ENCODE results near the gene PCK2. TPM values are rescaled to one million over a fixed set of nuclear protein-coding genes. Genes with fewer than 3 reads are reported as not detected.
A peak's percentile ranks its signal among the peaks of the same experiment; 100 is the strongest.

PCK2 gene
- total and polyA plus RNA-seq, 5 donors from 2014 or later = 21.0 to 32.2 (median 26.4) TPM

DNA sequence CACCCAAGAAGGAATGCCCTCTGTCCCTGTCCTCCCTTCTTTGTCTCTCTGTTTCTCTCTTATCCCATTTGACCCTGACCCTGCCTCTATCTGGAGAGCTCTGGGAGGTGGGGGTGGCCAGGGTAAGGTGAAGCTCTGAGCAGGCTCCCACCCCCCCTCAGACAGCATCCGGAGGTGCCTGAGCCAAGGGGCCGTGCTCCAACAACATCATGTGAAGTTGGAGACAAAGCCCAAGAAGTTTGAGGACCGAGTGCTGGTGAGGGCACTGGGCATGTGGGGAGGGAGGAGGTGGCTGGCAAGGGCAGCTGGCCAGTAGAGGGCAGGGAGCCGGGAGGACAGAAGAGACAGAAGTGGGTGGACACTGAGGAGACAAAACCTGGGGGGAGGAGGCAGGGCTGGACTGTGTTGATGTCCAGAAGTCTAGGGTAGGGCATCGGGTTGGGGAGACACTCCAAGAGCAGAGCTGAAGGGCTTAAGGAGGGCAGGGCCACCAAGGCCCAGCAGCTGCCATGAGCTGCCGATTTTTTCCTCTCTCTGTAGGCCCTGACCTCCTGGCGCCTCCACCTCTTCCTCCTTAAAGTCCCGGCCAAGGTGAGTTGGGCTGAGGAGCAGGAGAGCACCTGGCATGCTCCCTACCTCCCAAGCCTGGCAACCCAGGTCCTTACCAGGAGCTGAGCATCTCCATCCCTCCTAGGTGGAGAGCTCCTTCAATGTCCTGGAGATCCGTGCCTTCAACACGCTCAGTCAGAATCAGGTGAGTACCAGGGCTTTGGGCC is 40.4 kb upstream of the PCK2 start:
- no peaks in the 10 kb centered on the region for H3K36me3 ChIP-seq (ENCODE audit: control insufficient read depth, insufficient read depth, low read length)
- peaks cover 5% of the 10 kb centered on the region for H3K27me3 ChIP-seq (ENCODE audit: control insufficient read depth, insufficient read depth, low read length)
- Mint-ChIP-seq H3K36me3 (no peaks in the 10 kb centered on the region), H3K9me3 (peaks cover 0 to 2% (median 0%) of the 10 kb centered on the region in 7 donors), H3K4me3 (peak overlapping the region; percentile 83 to 90 (median 86)), H3K4me1 (peaks cover 0 to 21% (median 11%) of the 10 kb centered on the region in 4 donors), H3K27me3 (peaks cover 50% of the 10 kb centered on the region), H3K27ac (no peak overlapping the region)
- no peak overlapping the region for H3K27ac ChIP-seq (ENCODE audit: insufficient read depth, low read length, poor library complexity, severe bottlenecking)
- H3K4me1 ChIP-seq (ENCODE audit: control insufficient read depth, insufficient read depth, low read length, poor library complexity, severe bottlenecking) = peaks cover 14% of the 10 kb centered on the region
- ATAC-seq (ENCODE audit: low read depth in 2 of 2) (no peak), DNase-seq (no peak)
- H3K4me3 ChIP-seq (ENCODE audit: low read depth, low read length) = no peak overlapping the region
- H3K9me3 ChIP-seq (ENCODE audit: control insufficient read depth in 2 of 2, low read length in 2 of 2) = no peaks in the 10 kb centered on the region

DNA sequence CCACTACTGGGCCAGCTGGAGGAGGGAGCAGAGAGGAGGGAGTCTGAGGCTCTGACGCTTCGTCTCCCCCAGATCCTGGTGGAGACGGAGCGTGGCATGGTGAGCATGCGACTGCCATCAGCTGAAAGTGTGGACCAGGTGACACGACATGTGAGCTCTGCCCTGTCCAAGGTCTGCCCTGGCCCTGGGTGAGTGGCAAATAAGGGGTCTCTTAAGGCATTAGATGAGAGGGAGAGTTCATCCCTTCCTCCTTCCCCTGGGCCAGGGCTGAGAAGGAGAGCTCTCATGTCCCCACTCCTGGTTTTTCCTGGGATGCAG is 39.8 kb upstream of the PCK2 start:
- no peak overlapping the region for H3K4me3 ChIP-seq (ENCODE audit: low read depth, low read length)
- no peaks in the 10 kb centered on the region for H3K9me3 Mint-ChIP-seq
- H3K4me1 ChIP-seq (ENCODE audit: control insufficient read depth, insufficient read depth, low read length, poor library complexity, severe bottlenecking) = peaks cover 14% of the 10 kb centered on the region
- no peaks in the 10 kb centered on the region for H3K36me3 ChIP-seq (ENCODE audit: control insufficient read depth, insufficient read depth, low read length)
- H3K27ac Mint-ChIP-seq = no peak overlapping the region
- H3K27ac ChIP-seq (ENCODE audit: insufficient read depth, low read length, poor library complexity, severe bottlenecking) = no peak overlapping the region
- H3K36me3 Mint-ChIP-seq = no peaks in the 10 kb centered on the region
- DNase-seq (no peak), ATAC-seq (ENCODE audit: low read depth in 2 of 2) (no peak)
- H3K4me1 Mint-ChIP-seq = peaks cover 0 to 23% (median 11%) of the 10 kb centered on the region in 4 donors
- H3K9me3 ChIP-seq (ENCODE audit: control insufficient read depth in 2 of 2, low read length in 2 of 2) = no peaks in the 10 kb centered on the region
- H3K27me3 ChIP-seq (ENCODE audit: control insufficient read depth, insufficient read depth, low read length) = peaks cover 5% of the 10 kb centered on the region
- peaks cover 45% of the 10 kb centered on the region for H3K27me3 Mint-ChIP-seq
- no peak overlapping the region for H3K4me3 Mint-ChIP-seq

DNA sequence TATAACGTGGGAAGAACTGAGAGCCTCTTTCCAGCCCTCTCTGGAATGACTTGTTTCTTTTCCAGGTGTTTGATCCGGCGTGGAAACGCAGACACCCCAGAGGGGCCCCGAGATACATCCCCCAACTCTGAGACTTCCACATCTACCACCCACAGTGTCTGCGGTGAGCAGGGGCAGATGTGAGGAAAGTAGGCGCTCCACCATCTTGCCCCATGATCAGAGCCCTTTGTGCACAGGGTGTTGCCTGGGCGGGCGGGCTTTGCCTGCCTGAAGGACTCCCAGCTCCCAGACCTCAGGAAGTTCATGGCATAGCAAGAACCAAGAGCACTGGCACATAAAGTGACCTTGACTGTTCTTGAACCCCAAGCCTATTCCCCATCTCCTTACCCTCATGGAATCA is 39.5 kb upstream of the PCK2 start:
- no peak for ATAC-seq (ENCODE audit: low read depth in 2 of 2)
- Mint-ChIP-seq H3K27me3 (peaks cover 43% of the 10 kb centered on the region), H3K9me3 (no peaks in the 10 kb centered on the region), H3K4me3 (no peak overlapping the region), H3K36me3 (no peaks in the 10 kb centered on the region), H3K4me1 (peaks cover 0 to 23% (median 11%) of the 10 kb centered on the region in 4 donors), H3K27ac (no peak overlapping the region)
- Histone ChIP-seq H3K4me3 (ENCODE audit: low read depth, low read length) (no peak overlapping the region), H3K27me3 (ENCODE audit: control insufficient read depth, insufficient read depth, low read length) (peaks cover 5% of the 10 kb centered on the region), H3K27ac (ENCODE audit: insufficient read depth, low read length, poor library complexity, severe bottlenecking) (no peak overlapping the region), H3K9me3 (ENCODE audit: control insufficient read depth in 2 of 2, low read length in 2 of 2) (no peaks in the 10 kb centered on the region), H3K36me3 (ENCODE audit: control insufficient read depth, insufficient read depth, low read length) (no peaks in the 10 kb centered on the region), H3K4me1 (ENCODE audit: control insufficient read depth, insufficient read depth, low read length, poor library complexity, severe bottlenecking) (peaks cover 14% of the 10 kb centered on the region)
- DNase-seq = no peak

DNA sequence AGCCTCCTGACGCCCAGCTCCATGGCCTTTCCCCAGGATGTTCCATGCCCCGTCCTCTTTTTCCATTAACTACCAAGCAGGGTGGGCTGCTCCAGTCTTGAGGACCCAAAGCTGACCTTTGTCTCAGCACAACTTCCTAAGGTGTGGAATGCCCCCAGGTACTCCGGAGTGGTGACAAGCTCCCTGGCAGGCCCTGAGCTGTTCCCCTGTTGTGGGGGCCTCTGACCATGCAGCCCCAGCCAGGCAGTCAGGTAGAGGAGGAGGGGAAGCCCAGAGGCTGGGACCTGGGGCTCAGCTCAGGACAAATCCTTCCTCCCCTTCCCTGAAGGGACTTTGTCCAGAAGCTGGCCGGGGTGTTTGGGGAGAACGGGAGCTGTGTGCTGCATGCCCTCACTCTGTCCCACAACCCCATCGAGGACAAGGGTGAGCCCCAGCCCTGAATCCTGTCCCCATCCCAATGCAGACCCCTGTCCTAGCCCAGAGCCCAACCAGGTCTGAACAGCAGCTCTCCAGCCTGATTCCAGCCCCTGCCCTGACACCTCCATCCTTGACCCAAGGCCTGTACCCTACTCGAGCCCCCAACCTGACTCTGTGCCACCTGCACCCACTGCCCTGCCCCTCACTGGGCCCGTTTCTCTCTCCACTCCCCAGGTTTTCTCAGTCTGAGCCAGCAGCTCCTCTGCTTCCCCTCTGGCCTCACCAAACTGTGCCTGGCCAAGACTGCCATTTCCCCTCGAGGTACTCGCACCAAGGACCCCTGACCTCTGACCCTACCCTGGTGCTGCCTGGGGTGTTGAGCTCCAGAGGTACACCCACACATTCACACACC is 37.9 kb upstream of the PCK2 start:
- no peak overlapping the region for H3K4me3 Mint-ChIP-seq
- Histone ChIP-seq H3K9me3 (ENCODE audit: control insufficient read depth in 2 of 2, low read length in 2 of 2) (no peaks in the 10 kb centered on the region), H3K4me3 (ENCODE audit: low read depth, low read length) (no peak overlapping the region), H3K27ac (ENCODE audit: insufficient read depth, low read length, poor library complexity, severe bottlenecking) (no peak overlapping the region), H3K36me3 (ENCODE audit: control insufficient read depth, insufficient read depth, low read length) (no peaks in the 10 kb centered on the region), H3K27me3 (ENCODE audit: control insufficient read depth, insufficient read depth, low read length) (peaks cover 5% of the 10 kb centered on the region), H3K4me1 (ENCODE audit: control insufficient read depth, insufficient read depth, low read length, poor library complexity, severe bottlenecking) (peaks cover 14% of the 10 kb centered on the region)
- H3K9me3 Mint-ChIP-seq = no peaks in the 10 kb centered on the region
- H3K27ac Mint-ChIP-seq = no peak overlapping the region
- no peak for ATAC-seq (ENCODE audit: low read depth in 2 of 2)
- peaks cover 0 to 20% (median 10%) of the 10 kb centered on the region in 4 donors for H3K4me1 Mint-ChIP-seq
- peaks cover 30% of the 10 kb centered on the region for H3K27me3 Mint-ChIP-seq
- no peaks in the 10 kb centered on the region for H3K36me3 Mint-ChIP-seq
- DNase-seq = no peak

DNA sequence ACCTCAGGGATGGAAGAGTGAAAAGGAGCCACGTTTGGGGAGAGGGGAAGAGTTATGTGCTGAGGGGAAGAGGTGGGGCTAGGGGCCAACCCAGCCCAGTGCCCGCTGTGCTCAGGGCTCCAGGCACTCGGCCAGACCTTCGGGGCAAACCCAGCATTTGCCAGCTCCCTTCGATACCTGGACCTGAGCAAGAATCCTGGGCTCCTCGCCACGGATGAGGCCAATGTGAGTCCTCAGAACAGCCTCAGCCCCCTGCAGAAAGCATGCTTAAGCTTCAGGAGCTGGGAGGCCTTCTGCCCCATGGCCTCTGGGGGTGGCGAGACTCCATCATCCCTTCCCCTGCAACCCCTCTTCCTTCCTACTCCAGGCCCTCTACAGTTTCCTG is 37.3 kb upstream of the PCK2 start:
- no peak for DNase-seq
- H3K36me3 Mint-ChIP-seq = no peaks in the 10 kb centered on the region
- H3K4me3 Mint-ChIP-seq = no peak overlapping the region

DNA sequence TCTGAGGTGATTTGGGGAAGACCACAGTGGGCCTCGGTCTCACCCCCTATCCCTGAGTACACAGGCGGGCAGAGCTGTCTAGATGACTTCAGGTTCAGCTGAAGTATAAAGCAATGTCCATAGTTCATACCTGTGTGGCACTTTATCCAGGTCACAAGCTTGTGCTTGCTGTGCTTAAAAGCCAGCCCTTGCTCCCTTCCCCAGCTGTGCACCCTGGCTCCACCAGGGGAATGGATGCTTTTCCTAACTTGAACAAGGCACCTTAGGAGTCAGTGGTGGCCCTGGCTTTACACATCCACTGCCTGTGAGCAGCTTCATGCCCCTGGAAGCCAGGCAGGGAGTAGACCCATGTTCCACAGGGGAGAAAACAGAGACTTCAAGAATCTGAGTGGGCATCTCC is 36.8 kb upstream of the PCK2 start:
- DNase-seq (no peak), ATAC-seq (ENCODE audit: low read depth in 2 of 2) (no peak)
- Mint-ChIP-seq H3K4me1 (peaks cover 0 to 17% (median 9%) of the 10 kb centered on the region in 4 donors), H3K36me3 (no peaks in the 10 kb centered on the region), H3K4me3 (no peak overlapping the region), H3K27ac (no peak overlapping the region), H3K27me3 (peaks cover 30% of the 10 kb centered on the region), H3K9me3 (no peaks in the 10 kb centered on the region)
- no peak overlapping the region for H3K27ac ChIP-seq (ENCODE audit: insufficient read depth, low read length, poor library complexity, severe bottlenecking)
- H3K27me3 ChIP-seq (ENCODE audit: control insufficient read depth, insufficient read depth, low read length) = peaks cover 5% of the 10 kb centered on the region
- no peaks in the 10 kb centered on the region for H3K9me3 ChIP-seq (ENCODE audit: control insufficient read depth in 2 of 2, low read length in 2 of 2)
- no peaks in the 10 kb centered on the region for H3K36me3 ChIP-seq (ENCODE audit: control insufficient read depth, insufficient read depth, low read length)
- H3K4me3 ChIP-seq (ENCODE audit: low read depth, low read length) = no peak overlapping the region
- H3K4me1 ChIP-seq (ENCODE audit: control insufficient read depth, insufficient read depth, low read length, poor library complexity, severe bottlenecking) = peaks cover 6% of the 10 kb centered on the region

More for the DNA sequence above, 37.3 kb upstream of the PCK2 start:
- no peaks in the 10 kb centered on the region for H3K9me3 Mint-ChIP-seq
- H3K4me3 ChIP-seq (ENCODE audit: low read depth, low read length) = no peak overlapping the region
- H3K27me3 ChIP-seq (ENCODE audit: control insufficient read depth, insufficient read depth, low read length) = peaks cover 5% of the 10 kb centered on the region
- H3K27ac ChIP-seq (ENCODE audit: insufficient read depth, low read length, poor library complexity, severe bottlenecking) = no peak overlapping the region
- ATAC-seq (ENCODE audit: low read depth in 2 of 2) = no peak
- H3K4me1 Mint-ChIP-seq = peaks cover 0 to 17% (median 9%) of the 10 kb centered on the region in 4 donors
- H3K36me3 ChIP-seq (ENCODE audit: control insufficient read depth, insufficient read depth, low read length) = no peaks in the 10 kb centered on the region
- H3K4me1 ChIP-seq (ENCODE audit: control insufficient read depth, insufficient read depth, low read length, poor library complexity, severe bottlenecking) = peaks cover 8% of the 10 kb centered on the region
- peaks cover 30% of the 10 kb centered on the region for H3K27me3 Mint-ChIP-seq
- H3K9me3 ChIP-seq (ENCODE audit: control insufficient read depth in 2 of 2, low read length in 2 of 2) = no peaks in the 10 kb centered on the region
- H3K27ac Mint-ChIP-seq = no peak overlapping the region

DNA sequence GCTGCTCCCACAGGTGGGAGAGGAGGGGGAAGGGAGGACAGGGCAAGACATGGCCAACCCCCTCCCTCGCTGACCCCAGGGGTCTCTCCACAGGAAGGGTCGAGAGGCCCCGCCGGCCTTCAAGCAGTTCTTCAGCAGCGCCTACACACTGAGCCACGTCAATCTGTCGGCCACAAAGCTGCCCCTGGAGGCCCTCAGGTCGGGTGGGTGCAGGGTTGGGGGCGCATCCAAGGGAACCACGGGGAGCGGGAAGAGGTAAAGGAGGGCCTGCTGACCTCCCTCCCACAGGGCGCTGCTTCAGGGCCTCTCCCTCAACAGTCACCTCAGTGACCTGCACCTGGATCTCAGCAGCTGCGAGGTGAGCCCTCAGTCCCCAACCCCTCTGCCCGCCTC is 36.2 kb upstream of the PCK2 start:
- DNase-seq (no peak), ATAC-seq (ENCODE audit: low read depth in 2 of 2) (no peak)
- H3K9me3 Mint-ChIP-seq = no peaks in the 10 kb centered on the region
- H3K4me3 Mint-ChIP-seq = peak overlapping the region in 2 of 4 donors; percentile 37 to 65
- Histone ChIP-seq H3K4me1 (ENCODE audit: control insufficient read depth, insufficient read depth, low read length, poor library complexity, severe bottlenecking) (no peaks in the 10 kb centered on the region), H3K9me3 (ENCODE audit: control insufficient read depth in 2 of 2, low read length in 2 of 2) (no peaks in the 10 kb centered on the region), H3K36me3 (ENCODE audit: control insufficient read depth, insufficient read depth, low read length) (no peaks in the 10 kb centered on the region), H3K27ac (ENCODE audit: insufficient read depth, low read length, poor library complexity, severe bottlenecking) (no peak overlapping the region), H3K4me3 (ENCODE audit: low read depth, low read length) (no peak overlapping the region), H3K27me3 (ENCODE audit: control insufficient read depth, insufficient read depth, low read length) (peaks cover 5% of the 10 kb centered on the region)
- H3K27me3 Mint-ChIP-seq = peaks cover 27% of the 10 kb centered on the region
- peaks cover 0 to 15% (median 7%) of the 10 kb centered on the region in 4 donors for H3K4me1 Mint-ChIP-seq
- peak overlapping the region in 1 of 3 donors; percentile 77 for H3K27ac Mint-ChIP-seq
- H3K36me3 Mint-ChIP-seq = no peaks in the 10 kb centered on the region
